ENCODE results near the gene SMIM45. TPM values are rescaled to one million over a fixed set of nuclear protein-coding genes. Genes with fewer than 3 reads are reported as not detected.

The SMIM45 gene

DNA sequence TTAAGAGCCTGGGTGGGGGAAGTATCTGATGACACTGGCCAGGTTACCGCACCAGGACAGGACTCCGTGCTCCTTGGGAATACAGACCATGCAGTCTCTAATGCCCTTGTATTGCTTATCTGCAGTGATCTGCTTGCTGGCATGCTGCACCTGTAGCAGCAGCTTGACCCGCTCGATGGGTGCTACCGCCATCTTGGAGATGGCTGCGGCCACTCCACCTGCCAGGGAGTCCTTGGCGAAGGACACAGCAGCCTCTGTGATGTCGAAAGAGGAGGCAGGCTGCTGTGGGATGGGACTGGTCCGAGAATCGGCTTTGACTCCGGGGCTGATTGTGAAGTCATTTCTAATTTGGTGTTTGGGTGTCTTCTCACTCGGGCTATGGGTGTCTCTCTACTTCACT lies 49.8 kb downstream of the SMIM45 start:
- ATAC-seq = no peak
- no peak overlapping the region for H3K27ac ChIP-seq
- H3K27me3 ChIP-seq = no peaks in the 10 kb centered on the region
- no peak for DNase-seq
- no peaks in the 10 kb centered on the region for H3K9me3 ChIP-seq
- no peaks in the 10 kb centered on the region for H3K36me3 ChIP-seq
- intact Hi-C loops (cut with DNase I) = no loop called here
- 100% methylated on average over 2 of the region's 12 CpGs for WGBS (ENCODE audit: insufficient coverage, low coverage, low lambda C conversion rate, missing lambda C conversion rate)
- peaks cover 0 to 7% (median 0%) of the 10 kb centered on the region in 4 donors for H3K4me1 ChIP-seq
- no peak overlapping the region for H3K4me3 ChIP-seq
- TF ChIP-seq, protein P1, sequence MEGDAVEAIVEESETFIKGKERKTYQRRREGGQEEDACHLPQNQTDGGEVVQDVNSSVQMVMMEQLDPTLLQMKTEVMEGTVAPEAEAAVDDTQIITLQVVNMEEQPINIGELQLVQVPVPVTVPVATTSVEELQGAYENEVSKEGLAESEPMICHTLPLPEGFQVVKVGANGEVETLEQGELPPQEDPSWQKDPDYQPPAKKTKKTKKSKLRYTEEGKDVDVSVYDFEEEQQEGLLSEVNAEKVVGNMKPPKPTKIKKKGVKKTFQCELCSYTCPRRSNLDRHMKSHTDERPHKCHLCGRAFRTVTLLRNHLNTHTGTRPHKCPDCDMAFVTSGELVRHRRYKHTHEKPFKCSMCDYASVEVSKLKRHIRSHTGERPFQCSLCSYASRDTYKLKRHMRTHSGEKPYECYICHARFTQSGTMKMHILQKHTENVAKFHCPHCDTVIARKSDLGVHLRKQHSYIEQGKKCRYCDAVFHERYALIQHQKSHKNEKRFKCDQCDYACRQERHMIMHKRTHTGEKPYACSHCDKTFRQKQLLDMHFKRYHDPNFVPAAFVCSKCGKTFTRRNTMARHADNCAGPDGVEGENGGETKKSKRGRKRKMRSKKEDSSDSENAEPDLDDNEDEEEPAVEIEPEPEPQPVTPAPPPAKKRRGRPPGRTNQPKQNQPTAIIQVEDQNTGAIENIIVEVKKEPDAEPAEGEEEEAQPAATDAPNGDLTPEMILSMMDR (IDR thresholded peaks at IDR 0.05) = no peak
- TF ChIP-seq POLR2A (IDR thresholded peaks at IDR 0.05) = no peak

DNA sequence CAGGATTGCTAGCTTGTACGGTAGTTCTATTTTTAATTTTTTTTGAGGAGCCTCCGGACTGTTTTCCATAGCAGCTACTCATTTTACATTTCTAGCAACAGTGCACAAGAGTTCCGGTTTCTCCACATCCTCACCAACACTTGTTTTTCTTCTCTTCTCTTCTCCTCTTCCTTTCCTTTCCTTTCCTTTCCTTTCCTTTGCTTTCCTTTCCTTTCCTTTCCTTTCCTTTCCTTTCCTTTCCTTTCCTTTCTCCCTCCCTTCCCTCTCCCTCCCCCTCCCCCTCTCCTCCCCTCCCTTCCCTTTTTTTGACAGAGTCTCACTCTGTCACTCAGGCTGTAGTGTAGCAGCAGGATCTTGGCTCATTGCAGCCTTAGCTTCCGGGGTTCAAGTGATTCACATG lies 56.0 kb downstream of the SMIM45 start:
- intact Hi-C loops (cut with DNase I) = no loop called here
- WGBS (ENCODE audit: insufficient coverage, low coverage, low lambda C conversion rate, missing lambda C conversion rate) = 59% methylated on average over 4 of the region's 4 CpGs
- TF ChIP-seq, protein P1 (IDR thresholded peaks at IDR 0.05) = no peak
- no peak for TF ChIP-seq POLR2A (IDR thresholded peaks at IDR 0.05)

More for the DNA sequence above, 56.0 kb downstream of the SMIM45 start:
- Histone ChIP-seq H3K27ac (no peak overlapping the region), H3K4me1 (no peaks in the 10 kb centered on the region), H3K9me3 (no peaks in the 10 kb centered on the region), H3K36me3 (no peaks in the 10 kb centered on the region), H3K4me3 (no peak overlapping the region), H3K27me3 (no peaks in the 10 kb centered on the region)
- no peak for ATAC-seq
- no peak for DNase-seq

Other genes with a start within 250 kb of the SMIM45 start
- gene CCDC134, start 151.5 kb upstream of the SMIM45 start, total RNA-seq = 1 to 10 TPM; 2.6 to 5.2 (median 3.4) TPM
- gene SREBF2, start 119.0 kb upstream of the SMIM45 start, total RNA-seq = 10 to 100 TPM; 26.7 to 63.4 (median 37.2) TPM
- gene SHISA8, start 37.1 kb upstream of the SMIM45 start, total RNA-seq = not detected
- gene TNFRSF13C, start 25.3 kb upstream of the SMIM45 start, total RNA-seq = under 1 TPM in 4 of 6 experiments, not detected in 2; 0.04 to 0.22 (median 0.18) TPM
- 1 to 10 TPM in 2 of 6 experiments, under 1 TPM in 2, not detected in 2; 0.29 to 3.7 (median 1.8) TPM for gene CENPM, start 5.0 kb upstream of the SMIM45 start, total RNA-seq
- gene SEPTIN3, start 17.3 kb downstream of the SMIM45 start, total RNA-seq = under 1 TPM in 3 of 6 experiments, not detected in 3; 0.06 to 0.16 (median 0.07) TPM
- gene WBP2NL, start 46.6 kb downstream of the SMIM45 start, total RNA-seq = under 1 TPM; 0.12 to 0.72 (median 0.63) TPM
- 10 to 100 TPM; 17.6 to 27.9 (median 23.0) TPM for gene NAGA, start 118.7 kb downstream of the SMIM45 start, total RNA-seq
- 1 to 10 TPM in 3 of 6 experiments, under 1 TPM in 3; 0.51 to 1.4 (median 0.97) TPM for gene PHETA2, start 122.1 kb downstream of the SMIM45 start, total RNA-seq
- 10 to 100 TPM in 4 of 6 experiments, 1 to 10 TPM in 2; 6.7 to 78.1 (median 60.9) TPM for gene SMDT1, start 127.5 kb downstream of the SMIM45 start, total RNA-seq
- gene NDUFA6, start 138.6 kb downstream of the SMIM45 start, total RNA-seq = 10 to 100 TPM; 34.9 to 67.5 (median 51.6) TPM
- 100 to 1,000 TPM; 104 to 400 (median 283) TPM for gene CYP2D6, start 178.7 kb downstream of the SMIM45 start, total RNA-seq